Measurements from ENCODE around the gene ABHD8.

The ABHD8 gene

DNA sequence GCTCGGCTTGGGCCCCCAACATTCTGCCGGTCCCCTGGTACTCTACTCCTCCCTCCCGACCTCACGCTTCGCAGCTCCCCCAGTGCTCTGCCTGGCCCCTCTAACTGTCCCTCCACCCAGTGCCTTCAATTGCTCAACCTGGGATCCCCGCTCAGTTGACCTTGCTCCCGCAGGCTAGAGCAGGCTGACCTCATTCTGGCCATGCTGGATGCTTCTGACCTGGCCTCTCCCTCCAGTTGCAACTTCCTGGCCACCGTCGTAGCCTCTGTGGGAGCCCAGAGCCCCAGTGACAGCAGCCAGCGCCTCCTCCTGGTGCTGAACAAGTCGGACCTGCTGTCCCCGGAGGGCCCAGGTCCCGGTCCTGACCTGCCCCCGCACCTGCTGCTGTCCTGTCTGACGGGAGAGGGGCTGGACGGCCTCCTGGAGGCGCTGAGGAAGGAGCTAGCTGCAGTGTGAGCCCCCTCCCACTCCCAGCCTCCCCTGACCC lies 37.7 kb upstream of the ABHD8 start:
- Histone ChIP-seq H3K27ac (ENCODE audit: low read depth in 2 of 2, low read length in 2 of 2) (no peak overlapping the region), H3K4me3 (ENCODE audit: low read length in 2 of 2) (no peak overlapping the region), H3K9ac (ENCODE audit: low read depth in 1 of 2, low read length in 2 of 2) (no peak overlapping the region), H3K9me3 (ENCODE audit: control insufficient read depth in 2 of 2, low read length in 2 of 2) (no peaks in the 10 kb centered on the region), H3K4me1 (ENCODE audit: control insufficient read depth in 2 of 2, insufficient read depth in 2 of 2, low read length in 2 of 2) (peaks cover 17 to 24% of the 10 kb centered on the region in 2 donors), H3K36me3 (ENCODE audit: control insufficient read depth in 2 of 2, insufficient read depth in 2 of 2, low read length in 2 of 2) (peaks cover 0 to 3% of the 10 kb centered on the region in 2 donors), H3K27me3 (ENCODE audit: control insufficient read depth in 2 of 2, insufficient read depth in 2 of 2, low read length in 2 of 2) (no peaks in the 10 kb centered on the region)

DNA sequence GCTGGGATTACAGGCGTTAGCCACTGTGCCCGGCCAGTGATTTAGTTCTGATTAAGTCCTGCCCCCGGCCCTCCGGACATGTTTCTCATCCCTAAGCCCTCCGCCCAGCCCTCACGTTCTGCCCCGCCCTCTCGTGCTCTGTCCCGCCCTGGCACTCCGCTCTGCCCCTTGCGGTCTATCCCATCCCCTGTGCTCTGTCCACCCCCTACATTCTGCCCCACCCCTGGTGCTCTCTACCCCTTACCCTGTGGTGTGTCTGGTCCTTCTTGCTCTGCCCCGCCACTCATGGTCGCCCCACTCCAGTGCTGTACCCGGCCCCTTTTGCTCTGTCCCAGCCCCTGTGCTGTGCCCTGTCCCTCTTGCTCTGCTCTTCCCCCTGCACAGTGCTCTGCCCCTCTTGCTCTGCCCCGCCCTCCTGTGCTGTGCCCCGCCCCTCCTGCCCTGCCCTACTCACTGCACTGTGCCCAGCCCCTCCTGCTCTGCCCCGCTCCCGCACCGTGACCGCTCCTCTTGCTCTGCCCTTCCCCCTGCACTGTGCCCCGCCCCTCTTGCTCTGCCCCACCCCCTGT lies 37.2 kb upstream of the ABHD8 start:
- Histone ChIP-seq H3K9ac (ENCODE audit: low read depth in 1 of 2, low read length in 2 of 2) (no peak overlapping the region), H3K4me1 (ENCODE audit: control insufficient read depth in 2 of 2, insufficient read depth in 2 of 2, low read length in 2 of 2) (peaks cover 21 to 27% of the 10 kb centered on the region in 2 donors), H3K4me3 (ENCODE audit: low read length in 2 of 2) (no peak overlapping the region), H3K36me3 (ENCODE audit: control insufficient read depth in 2 of 2, insufficient read depth in 2 of 2, low read length in 2 of 2) (peaks cover 0 to 3% of the 10 kb centered on the region in 2 donors), H3K9me3 (ENCODE audit: control insufficient read depth in 2 of 2, low read length in 2 of 2) (no peaks in the 10 kb centered on the region), H3K27ac (ENCODE audit: low read depth in 2 of 2, low read length in 2 of 2) (no peak overlapping the region), H3K27me3 (ENCODE audit: control insufficient read depth in 2 of 2, insufficient read depth in 2 of 2, low read length in 2 of 2) (no peaks in the 10 kb centered on the region)

DNA sequence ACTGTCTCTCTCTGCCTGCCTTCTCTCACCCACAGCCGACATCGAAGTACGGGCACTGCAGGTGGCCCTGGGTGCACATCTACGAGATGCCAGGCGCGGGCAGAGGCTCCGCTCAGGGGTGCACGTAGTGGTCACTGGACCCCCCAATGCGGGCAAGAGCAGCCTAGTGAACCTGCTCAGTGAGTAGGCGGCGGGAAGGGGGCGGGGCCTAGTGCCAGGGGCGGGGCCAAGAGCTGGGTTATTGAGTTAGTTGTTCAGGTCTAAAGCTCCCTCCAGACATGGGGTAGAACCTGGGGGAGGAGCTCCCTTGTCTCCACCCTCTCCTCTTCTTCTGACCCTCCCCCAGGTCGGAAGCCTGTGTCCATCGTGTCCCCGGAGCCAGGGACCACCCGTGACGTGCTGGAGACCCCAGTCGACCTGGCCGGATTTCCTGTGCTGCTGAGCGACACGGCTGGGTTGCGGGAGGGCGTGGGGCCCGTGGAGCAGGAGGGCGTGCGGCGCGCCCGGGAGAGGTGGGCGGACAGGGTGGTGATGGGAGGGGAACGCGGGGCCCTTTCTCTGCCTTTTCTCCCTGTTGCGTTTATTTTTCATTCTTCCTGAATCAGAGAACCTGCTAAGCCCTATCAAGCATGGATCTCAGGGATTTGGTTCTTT lies 36.0 kb upstream of the ABHD8 start:
- Histone ChIP-seq H3K9ac (ENCODE audit: low read depth in 1 of 2, low read length in 2 of 2) (no peak overlapping the region), H3K27ac (ENCODE audit: low read depth in 2 of 2, low read length in 2 of 2) (no peak overlapping the region), H3K9me3 (ENCODE audit: control insufficient read depth in 2 of 2, low read length in 2 of 2) (no peaks in the 10 kb centered on the region), H3K27me3 (ENCODE audit: control insufficient read depth in 2 of 2, insufficient read depth in 2 of 2, low read length in 2 of 2) (no peaks in the 10 kb centered on the region), H3K36me3 (ENCODE audit: control insufficient read depth in 2 of 2, insufficient read depth in 2 of 2, low read length in 2 of 2) (peaks cover 0 to 3% of the 10 kb centered on the region in 2 donors), H3K4me3 (ENCODE audit: low read length in 2 of 2) (no peak overlapping the region), H3K4me1 (ENCODE audit: control insufficient read depth in 2 of 2, insufficient read depth in 2 of 2, low read length in 2 of 2) (peaks cover 27 to 34% of the 10 kb centered on the region in 2 donors)

DNA sequence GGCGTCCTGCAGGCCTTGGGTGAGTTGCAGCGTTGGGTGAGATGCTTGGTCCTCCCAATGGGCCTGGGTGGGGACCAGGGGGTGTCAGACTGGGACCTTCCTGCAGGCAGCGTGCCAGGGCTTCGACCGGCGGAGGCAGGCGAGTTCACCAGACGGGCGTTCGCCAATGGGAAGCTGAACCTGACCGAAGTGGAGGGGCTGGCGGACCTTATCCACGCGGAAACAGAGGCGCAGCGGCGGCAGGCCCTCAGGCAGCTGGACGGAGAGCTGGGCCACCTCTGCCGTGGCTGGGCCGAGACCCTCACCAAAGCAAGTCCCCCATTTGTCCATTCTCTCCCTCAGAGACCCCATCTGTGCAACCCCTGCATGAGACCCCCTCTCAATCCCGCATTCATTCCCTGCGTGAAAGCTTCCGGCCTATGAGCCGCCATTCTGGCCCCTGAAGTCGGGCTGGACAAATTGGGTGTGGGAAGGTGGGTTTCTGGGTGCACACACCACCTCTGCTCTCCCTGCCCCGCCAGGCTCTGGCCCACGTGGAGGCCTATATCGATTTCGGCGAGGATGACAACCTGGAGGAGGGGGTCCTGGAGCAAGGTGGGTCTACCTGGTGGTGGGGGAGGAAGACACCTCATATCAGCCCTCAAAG lies 35.3 kb upstream of the ABHD8 start:
- Histone ChIP-seq H3K27ac (ENCODE audit: low read depth in 2 of 2, low read length in 2 of 2) (no peak overlapping the region), H3K9me3 (ENCODE audit: control insufficient read depth in 2 of 2, low read length in 2 of 2) (no peaks in the 10 kb centered on the region), H3K36me3 (ENCODE audit: control insufficient read depth in 2 of 2, insufficient read depth in 2 of 2, low read length in 2 of 2) (peaks cover 0 to 3% of the 10 kb centered on the region in 2 donors), H3K4me1 (ENCODE audit: control insufficient read depth in 2 of 2, insufficient read depth in 2 of 2, low read length in 2 of 2) (peaks cover 31 to 39% of the 10 kb centered on the region in 2 donors), H3K9ac (ENCODE audit: low read depth in 1 of 2, low read length in 2 of 2) (peak overlapping the region in 1 of 2 donors; percentile 80), H3K27me3 (ENCODE audit: control insufficient read depth in 2 of 2, insufficient read depth in 2 of 2, low read length in 2 of 2) (no peaks in the 10 kb centered on the region), H3K4me3 (ENCODE audit: low read length in 2 of 2) (peak overlapping the region; percentile 89 to 99)

DNA sequence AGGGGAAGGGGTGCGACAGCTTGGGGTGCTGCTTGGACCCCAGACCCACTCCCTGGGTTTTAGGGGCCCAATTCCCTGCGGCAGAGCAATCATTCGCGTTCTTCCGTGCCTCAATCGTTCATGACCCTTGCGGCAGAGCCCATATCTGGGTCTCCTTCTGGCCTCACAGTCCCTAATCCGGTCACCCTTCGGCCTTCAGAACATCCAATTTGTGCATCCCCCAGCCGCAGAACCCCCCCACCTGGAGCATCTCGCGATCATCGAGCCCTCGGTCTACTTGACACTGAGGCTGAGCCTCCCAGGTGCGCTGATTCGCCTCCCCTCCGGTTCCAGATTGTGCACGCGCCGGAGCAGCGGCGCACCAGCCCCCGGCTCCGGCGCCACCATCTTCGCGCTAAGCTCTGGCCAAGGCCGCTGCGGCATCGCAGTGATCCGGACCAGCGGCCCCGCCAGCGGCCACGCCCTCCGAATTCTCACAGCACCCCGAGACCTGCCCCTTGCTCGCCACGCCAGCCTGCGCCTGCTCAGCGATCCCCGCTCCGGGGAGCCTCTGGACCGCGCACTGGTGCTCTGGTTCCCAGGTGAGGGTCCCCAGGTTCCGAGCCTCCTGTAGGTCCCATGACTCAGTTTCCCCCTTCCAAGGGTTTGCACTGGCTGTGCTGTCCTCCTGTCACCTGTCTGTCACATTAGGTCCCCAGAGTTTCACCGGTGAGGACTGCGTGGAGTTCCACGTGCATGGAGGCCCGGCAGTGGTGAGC lies 34.6 kb upstream of the ABHD8 start:
- Histone ChIP-seq H3K9ac (ENCODE audit: low read depth in 1 of 2, low read length in 2 of 2) (peak overlapping the region; percentile 80 to 87), H3K27ac (ENCODE audit: low read depth in 2 of 2, low read length in 2 of 2) (peak overlapping the region; percentile 91 to 93)

DNA sequence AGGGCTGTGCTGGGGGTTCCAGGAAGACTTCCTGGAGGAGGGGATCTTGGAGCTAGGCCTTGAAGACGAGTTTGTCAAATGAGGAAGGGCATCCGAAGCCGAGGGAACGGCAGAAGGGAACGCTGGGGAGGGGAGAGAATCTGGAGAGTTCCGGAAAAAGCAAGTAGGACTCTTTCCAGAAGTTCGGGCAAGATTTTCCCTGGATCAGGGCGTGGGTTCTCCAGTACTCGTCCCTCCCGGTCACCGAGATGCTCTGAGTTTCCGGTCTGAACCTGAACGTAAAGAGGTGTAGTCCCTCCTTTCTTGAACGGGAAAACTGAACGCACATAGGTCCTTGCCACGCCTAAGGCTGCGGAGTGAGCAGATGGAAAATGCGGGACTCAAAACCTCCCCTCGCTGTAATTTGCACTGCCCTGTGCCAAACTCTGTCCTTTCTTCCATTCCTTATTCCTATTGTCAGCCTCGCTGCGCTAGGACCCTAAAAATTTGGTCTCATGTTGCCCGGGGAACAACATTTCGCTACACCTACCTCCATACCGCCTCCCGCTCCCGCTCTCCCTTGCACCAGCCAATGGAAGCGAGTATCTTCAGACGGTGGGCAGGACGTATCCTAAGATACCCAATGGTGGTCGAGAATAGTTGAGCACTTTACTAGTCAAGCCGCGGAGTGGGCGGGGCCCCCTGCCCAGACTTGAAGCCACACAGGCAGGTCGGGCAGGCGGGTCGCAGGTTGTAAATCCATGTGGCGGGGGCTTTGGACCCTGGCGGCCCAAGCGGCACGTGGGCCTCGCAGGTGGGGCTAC lies 33.8 kb upstream of the ABHD8 start, which contains the start of gene GTPBP3:
Gene GTPBP3, plus strand, starts transcription at position 682 of the 803 bp plus-strand sequence. Its CDS starts 59 bp downstream, at position 741.
- Histone ChIP-seq H3K9me3 (ENCODE audit: control insufficient read depth in 2 of 2, low read length in 2 of 2) (no peaks in the 10 kb centered on the region), H3K27ac (ENCODE audit: low read depth in 2 of 2, low read length in 2 of 2) (peak within 1 kb of the TSS; percentile 91 to 93), H3K4me1 (ENCODE audit: control insufficient read depth in 2 of 2, insufficient read depth in 2 of 2, low read length in 2 of 2) (peaks cover 31 to 39% of the 10 kb centered on the region in 2 donors), H3K9ac (ENCODE audit: low read depth in 1 of 2, low read length in 2 of 2) (peak within 1 kb of the TSS; percentile 80 to 100), H3K4me3 (ENCODE audit: low read length in 2 of 2) (peak within 1 kb of the TSS; percentile 89 to 99), H3K36me3 (ENCODE audit: control insufficient read depth in 2 of 2, insufficient read depth in 2 of 2, low read length in 2 of 2) (peaks cover 0 to 3% of the 10 kb centered on the region in 2 donors), H3K27me3 (ENCODE audit: control insufficient read depth in 2 of 2, insufficient read depth in 2 of 2, low read length in 2 of 2) (no peaks in the 10 kb centered on the region)

More for the DNA sequence above, 34.6 kb upstream of the ABHD8 start:
- H3K9me3 ChIP-seq (ENCODE audit: control insufficient read depth in 2 of 2, low read length in 2 of 2) = no peaks in the 10 kb centered on the region
- peaks cover 0 to 3% of the 10 kb centered on the region in 2 donors for H3K36me3 ChIP-seq (ENCODE audit: control insufficient read depth in 2 of 2, insufficient read depth in 2 of 2, low read length in 2 of 2)
- peak overlapping the region; percentile 89 to 99 for H3K4me3 ChIP-seq (ENCODE audit: low read length in 2 of 2)
- peaks cover 31 to 39% of the 10 kb centered on the region in 2 donors for H3K4me1 ChIP-seq (ENCODE audit: control insufficient read depth in 2 of 2, insufficient read depth in 2 of 2, low read length in 2 of 2)
- no peaks in the 10 kb centered on the region for H3K27me3 ChIP-seq (ENCODE audit: control insufficient read depth in 2 of 2, insufficient read depth in 2 of 2, low read length in 2 of 2)

DNA sequence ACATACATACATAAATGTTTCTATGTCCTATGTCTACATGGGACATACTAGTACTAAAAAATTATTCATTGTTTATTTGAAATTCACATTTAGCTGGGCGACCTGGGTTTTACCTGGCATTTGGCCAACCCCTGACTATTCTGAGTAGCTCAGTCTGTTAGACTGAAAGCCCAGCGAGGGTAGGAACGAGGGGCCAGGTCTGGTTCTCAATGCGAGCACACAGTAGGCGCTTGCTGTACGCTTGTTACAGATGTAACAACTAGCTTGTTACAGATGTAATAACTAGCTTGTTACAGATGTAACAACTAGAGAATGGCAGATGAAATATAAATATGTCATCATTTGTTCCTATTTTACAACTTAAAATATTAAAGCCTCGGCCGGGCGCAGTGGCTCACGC lies 32.4 kb upstream of the ABHD8 start:
- Histone ChIP-seq H3K27me3 (ENCODE audit: control insufficient read depth in 2 of 2, insufficient read depth in 2 of 2, low read length in 2 of 2) (no peaks in the 10 kb centered on the region), H3K4me1 (ENCODE audit: control insufficient read depth in 2 of 2, insufficient read depth in 2 of 2, low read length in 2 of 2) (peaks cover 31 to 38% of the 10 kb centered on the region in 2 donors), H3K4me3 (ENCODE audit: low read length in 2 of 2) (peak overlapping the region in 1 of 2 donors; percentile 73), H3K27ac (ENCODE audit: low read depth in 2 of 2, low read length in 2 of 2) (no peak overlapping the region), H3K36me3 (ENCODE audit: control insufficient read depth in 2 of 2, insufficient read depth in 2 of 2, low read length in 2 of 2) (no peaks in the 10 kb centered on the region), H3K9ac (ENCODE audit: low read depth in 1 of 2, low read length in 2 of 2) (no peak overlapping the region), H3K9me3 (ENCODE audit: control insufficient read depth in 2 of 2, low read length in 2 of 2) (no peaks in the 10 kb centered on the region)

DNA sequence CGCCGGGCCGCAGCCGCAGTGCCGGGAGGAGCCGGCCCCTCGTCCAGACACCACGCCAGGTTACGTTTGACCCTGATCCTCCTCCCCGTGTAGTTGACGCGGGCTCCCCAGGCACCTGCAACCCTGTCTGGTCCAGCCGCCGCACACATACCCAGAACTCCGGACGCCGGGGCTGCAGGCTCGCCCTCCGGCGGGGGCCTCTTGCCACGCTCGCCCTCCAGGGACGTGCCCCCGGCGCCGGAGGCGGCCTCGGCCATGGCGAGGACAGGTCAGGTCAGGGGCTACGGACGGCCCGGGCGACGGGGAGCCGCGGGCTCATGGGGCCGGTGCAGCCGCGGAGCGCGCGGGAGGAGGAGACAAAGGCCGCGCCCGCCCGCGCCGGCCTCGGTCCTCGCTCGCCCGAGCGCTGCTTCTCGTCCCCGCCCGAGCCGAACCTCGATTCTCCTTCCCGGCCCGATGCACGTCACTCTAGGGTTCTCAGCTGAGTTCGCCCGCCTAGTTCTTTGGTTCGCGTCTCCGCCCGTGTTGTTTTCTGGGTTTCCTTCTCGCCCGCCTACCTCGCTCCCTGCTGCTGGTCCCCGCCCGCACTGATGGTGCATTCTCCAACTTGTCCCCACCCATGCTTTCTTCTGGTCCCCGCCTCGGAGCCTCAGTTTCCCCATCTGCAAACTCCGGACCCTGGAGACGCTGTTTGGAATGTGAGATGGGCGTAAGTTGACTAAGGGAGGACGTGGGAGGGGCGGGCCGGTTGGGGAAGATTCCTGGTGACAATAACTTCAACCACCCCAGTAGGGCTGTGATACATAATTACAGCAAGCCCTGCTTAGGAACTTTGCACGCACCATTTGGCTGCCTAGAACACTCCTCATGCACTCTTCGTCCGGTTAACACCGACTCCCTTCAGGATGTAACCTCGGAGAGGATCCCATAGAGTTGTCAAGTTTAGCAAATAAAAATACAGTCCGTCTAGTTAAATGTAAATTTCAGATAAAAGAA lies 31.5 kb upstream of the ABHD8 start, which contains the start of gene ANO8:
Gene ANO8, minus strand, starts transcription at position 442 of the 996 bp plus-strand sequence. Its CDS starts 185 bp downstream, at position 257.
- Histone ChIP-seq H3K4me1 (ENCODE audit: control insufficient read depth in 2 of 2, insufficient read depth in 2 of 2, low read length in 2 of 2) (peaks cover 28 to 32% of the 10 kb centered on the region in 2 donors), H3K27ac (ENCODE audit: low read depth in 2 of 2, low read length in 2 of 2) (peak within 1 kb of the TSS; percentile 30 to 67)

More for the DNA sequence above, 31.5 kb upstream of the ABHD8 start, which contains the start of gene ANO8:
- H3K9me3 ChIP-seq (ENCODE audit: control insufficient read depth in 2 of 2, low read length in 2 of 2) = no peaks in the 10 kb centered on the region
- H3K9ac ChIP-seq (ENCODE audit: low read depth in 1 of 2, low read length in 2 of 2) = peak within 1 kb of the TSS; percentile 65 to 72
- H3K27me3 ChIP-seq (ENCODE audit: control insufficient read depth in 2 of 2, insufficient read depth in 2 of 2, low read length in 2 of 2) = peaks cover 0 to 8% of the 10 kb centered on the region in 2 donors
- no peaks in the 10 kb centered on the region for H3K36me3 ChIP-seq (ENCODE audit: control insufficient read depth in 2 of 2, insufficient read depth in 2 of 2, low read length in 2 of 2)
- H3K4me3 ChIP-seq (ENCODE audit: low read length in 2 of 2) = peak within 1 kb of the TSS; percentile 73
